ENCODE data around the gene DENND1A.
A peak's percentile ranks its signal among the peaks of the same experiment; 100 is the strongest.

The DENND1A gene

DNA sequence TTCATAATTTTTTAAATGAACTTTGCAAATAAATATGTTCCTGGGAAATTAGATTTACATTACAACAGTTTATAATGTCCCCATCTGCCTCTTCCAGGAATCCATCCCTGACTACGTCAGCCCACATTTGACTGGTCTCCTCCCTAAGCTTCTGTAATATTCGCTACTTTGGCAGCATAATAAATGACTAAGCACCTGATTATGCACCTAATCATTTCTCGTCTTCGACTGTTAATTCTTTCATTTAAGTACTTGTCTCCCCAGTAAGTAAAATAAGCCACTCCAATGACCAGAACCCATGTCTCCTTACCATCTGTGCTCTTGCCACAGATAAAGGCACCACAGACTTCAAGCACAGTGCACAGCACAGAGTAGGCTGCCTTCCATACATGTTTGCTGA is 122.7 kb downstream of the DENND1A start:
- DNase-seq, result no peak

DNA sequence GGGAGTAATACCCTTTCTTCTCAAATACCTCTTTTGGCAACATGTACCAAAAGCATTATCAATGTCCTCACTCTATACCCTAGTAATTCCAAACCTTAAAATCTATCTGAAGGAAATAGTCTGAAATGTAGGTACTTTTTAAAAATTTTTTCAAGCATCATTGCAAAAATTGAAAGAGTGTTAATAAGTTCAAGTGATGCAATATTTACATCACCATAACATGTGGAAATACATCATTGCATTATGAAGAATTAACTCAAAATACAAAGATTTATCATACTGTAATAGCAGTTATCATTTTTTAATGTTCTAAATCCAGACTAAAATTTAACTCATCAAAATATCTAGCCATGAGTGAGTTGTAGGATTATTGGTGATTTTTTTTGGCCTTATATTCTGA is 123.1 kb downstream of the DENND1A start:
- no peak for DNase-seq

DNA sequence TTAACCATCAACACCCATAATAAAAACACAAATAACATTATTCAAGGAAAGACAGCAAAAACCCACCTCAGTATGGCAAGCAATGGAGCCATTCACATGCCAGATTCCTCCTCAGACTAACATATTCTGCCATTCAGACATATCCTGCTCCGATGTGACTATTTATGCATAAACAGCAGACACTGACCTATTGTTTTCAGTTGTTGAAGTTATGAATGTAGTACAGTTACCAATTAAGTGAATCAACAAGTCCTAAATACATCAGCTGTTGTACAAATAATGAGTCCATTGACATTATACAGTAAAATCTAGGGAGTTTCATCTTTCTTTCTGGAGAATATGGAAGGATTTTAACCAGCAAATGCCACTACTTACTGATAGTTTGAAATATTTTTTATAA is 131.7 kb downstream of the DENND1A start:
- no peak for DNase-seq

DNA sequence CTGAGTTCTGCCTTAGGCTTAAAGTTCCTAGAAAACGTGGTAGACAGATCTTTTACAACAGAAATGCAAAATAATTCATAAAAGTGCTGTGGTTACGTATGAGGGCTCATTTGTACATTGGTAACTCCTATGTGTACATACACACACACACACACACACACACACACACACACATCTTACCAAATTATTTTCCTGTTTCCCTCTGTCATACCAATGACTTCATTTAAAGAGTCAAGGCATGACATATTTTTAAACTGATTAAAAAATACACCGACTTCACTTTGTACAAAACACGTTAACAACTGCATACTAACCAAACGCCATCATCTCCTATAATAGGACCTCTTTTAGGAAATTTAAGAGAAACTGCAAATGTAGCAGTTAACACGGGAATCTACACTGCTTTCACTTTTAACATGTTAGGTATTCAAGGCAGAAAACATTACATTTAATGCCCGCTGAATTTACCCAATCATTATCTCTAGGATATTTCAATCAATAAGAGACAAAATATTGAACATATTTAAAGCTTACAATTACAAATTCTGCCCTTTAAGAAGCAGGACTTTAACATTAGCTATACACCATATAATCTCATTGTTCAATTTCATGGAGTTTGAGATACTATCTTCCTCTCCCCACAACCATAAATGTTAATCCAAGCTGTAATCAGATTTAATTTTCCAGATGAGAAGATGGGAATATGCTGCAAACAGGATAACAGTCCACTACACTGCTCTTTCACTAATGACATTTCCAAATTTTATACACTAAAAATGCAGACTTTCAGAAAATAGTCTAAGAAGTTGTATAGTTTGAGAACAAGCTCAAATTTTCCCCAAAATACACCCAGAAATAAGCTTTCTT is 133.1 kb downstream of the DENND1A start:
- no peak for DNase-seq

- DNase-seq, result no peak
Measured at GRCh38 chr9:123796094-123796493, 133.8 kb downstream of the DENND1A start.

GRCh38 chr9:123795336-123795735 is 134.6 kb downstream of the DENND1A start:
- DNase-seq, result no peak

- no peak for DNase-seq
Measured at GRCh38 chr9:123792501-123792900, 137.4 kb downstream of the DENND1A start.

DNA sequence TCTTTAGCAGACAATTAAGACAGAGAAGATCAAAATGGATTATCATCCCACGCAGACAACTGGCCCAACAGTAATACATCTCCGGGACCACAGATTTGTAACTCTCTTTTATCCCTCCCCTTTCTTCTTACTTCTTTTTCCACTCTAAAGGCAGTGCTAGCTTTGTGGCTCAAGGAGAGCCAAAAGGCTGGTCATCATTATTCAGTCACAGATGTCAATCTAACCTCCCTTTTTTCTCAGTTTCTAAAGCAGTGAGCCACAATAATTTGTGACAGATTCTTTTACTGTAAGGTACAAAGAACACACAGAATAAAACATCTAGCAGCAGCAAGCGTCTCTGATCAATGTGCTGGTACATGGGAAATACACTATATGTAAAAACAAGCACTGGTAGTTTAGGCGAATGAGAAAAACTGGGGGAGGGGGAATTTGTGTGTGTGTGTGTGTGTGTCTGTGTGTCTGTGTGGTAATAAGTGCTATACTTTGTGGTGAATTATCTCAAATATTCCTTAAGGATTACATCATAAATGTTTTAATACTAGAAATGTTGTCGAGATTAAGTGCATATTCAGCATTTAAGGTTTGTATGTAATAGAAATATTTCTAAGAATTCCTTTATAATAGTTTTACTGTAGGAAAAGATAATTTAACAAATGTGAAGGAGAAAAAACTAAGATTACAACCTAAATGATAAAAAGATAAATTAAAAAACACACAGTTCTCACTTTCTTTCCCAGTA is 140.2 kb downstream of the DENND1A start:
- DNase-seq, result no peak

GRCh38 chr9:123787416-123787815 is 142.5 kb downstream of the DENND1A start:
- no peak for DNase-seq

- DNase-seq, result peak; percentile 91
Measured at GRCh38 chr9:123784518-123784917, 145.4 kb downstream of the DENND1A start.

- DNase-seq, result no peak
Measured at GRCh38 chr9:123778232-123778902, 151.6 kb downstream of the DENND1A start.

DNA sequence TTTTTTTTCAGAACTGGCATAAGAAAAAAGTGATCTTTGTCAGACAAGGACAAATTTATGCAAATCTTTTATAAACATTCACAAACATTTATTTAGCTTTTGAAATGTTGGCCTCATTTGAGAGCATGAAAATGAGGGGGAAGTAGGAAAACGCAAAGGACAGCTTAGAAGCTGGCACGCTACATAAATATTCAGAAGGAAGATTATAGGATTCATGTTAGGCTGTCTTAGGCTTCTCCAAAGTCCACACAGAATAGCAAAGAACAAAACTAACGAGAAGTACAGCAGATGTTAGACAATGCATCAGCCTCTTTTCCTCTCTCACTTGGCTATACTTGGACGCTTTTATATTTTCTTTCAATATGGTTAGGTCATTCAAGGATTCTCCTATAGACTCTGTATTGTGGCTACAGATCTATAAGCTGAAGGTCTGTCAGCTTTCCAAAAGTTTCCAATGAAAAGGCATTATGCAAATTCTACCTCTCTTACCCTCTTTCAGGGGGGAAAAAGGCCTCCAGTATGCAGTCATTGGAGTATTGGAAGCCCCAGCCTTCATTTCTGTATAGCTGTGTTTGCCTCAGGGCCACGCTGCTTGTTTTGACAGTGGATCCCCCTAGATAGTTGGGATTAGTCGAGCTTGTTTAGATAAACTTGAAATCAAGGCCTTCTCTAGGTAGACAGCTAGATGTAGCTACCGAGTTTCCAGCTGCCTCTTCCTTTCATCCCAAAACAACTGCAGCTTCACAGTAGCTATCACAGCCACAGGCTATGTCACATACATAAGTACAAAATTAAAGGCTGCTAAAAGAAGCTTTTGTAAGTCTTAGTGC is 153.0 kb downstream of the DENND1A start:
- no peak for DNase-seq

DNA sequence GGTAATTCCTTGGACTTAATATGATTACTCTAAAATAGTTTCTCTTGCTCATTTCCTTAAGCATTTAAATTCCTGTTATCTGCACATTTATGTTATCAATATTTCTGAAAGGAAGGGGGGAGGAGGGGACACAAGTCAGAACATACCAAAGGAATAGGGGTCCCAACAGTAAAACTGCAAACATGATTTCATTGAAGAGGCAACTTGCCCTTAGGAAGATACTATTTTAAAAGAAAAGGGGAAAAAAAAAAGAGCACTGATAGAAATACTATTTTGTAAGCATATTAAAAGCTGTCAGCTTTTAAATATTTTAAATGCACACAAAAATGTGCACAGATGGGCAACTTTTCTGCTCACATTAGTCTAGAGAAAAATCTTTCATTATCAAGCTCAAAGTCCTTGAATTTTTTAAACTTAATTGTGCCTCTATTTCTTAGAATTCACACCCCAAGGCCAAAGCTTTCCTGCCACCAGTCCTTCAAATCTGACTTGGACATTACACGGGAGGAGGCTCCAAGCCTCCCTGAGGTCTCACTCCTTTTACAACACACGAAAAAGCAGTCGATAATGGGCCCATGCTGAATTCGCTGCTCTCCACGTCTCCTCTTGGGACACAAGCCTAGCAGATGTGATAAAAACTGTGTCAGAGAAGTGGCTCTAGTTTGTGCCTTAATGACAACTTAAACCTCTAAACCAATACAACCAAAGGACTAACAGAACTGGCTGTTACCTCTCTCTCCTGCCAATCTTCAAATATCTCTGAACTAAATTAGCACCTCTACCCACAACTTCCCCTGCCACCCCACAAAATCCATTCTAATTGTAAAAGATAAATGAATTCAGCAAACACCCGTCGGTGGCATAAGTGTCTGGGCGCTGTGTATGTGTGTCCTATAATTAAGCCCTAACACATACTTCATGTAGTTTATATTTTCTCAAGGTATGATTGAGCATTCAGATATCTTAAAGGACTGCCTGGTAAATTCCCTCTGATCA is 154.3 kb downstream of the DENND1A start:
- no peak for DNase-seq

DNA sequence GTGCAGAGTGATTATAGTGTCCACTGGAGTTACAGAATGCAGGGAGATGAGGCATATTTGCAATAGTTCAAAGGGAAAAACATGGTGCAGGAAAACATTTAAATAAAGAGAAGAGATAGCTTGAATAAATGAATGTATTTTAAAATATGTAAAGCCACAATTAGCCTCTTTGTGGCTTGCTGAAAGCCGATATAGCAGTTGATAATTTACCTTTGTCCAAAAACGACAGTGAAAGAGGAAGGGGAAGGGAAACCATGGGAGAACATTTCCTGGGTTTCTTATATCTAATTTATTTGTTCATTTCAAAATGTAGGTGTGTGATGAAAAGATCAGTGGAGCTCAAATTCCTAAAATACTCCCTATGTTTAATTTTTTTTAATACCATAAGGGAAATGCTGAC is 156.1 kb downstream of the DENND1A start:
- no peak for DNase-seq

DNA sequence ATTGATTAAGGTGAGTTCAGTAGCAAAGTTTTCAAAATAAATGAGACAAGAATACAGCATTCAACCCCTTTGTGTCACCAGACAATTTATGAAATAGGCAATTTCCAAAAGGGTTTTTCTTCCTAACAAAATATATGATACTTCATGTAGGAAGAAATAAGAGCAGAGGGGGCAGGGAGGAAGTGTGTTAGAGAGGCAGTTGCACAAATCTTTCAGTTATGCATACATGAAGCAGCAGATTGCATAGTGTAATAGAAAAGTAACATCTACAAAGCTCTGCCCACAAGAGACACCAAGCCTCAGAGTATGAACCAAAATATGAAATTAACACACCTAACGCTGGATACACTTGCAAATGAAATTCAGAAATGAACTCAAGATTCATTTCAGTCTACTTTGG is 157.0 kb downstream of the DENND1A start:
- no peak for DNase-seq

DNA sequence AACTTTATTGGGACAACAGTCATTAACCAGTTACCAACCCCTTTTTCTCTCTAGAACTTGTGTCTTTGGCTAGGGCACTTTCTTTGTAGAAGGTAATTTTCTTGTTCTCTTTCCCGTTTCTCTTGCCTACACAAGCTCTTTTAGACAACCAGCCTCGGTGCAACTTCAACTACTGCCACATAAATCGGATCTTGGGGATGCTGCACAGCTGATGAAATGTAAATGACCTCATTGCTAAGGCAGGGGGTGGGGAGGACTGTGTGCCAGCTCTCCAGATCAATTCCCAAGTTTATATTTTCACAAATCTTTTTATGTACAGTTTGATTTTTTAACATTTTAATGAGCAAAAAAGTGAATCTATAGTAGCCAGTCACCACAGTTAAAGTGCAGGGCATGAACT is 157.6 kb downstream of the DENND1A start:
- DNase-seq, result no peak

- DNase-seq, result no peak
Measured at GRCh38 chr9:123771690-123772089, 158.2 kb downstream of the DENND1A start.

DNA sequence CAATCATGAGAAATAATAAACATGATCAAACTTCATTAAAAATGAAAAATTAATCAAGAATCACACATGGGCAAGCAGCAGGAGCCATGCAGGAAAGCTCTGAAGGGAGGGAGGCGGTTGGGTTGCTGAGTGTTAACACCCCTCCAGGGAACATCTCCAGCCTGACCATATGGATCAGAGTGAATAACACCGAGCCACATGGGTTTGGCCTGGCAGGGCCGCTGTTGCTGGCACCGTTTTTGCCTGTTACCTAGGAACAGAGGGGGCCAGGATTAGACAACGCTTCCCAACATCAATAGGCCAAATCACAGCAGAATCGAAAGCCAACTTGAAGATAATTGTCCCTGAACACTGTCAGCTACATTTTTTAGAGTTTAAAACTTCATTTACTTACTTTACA is 160.2 kb downstream of the DENND1A start:
- DNase-seq, result no peak

GRCh38 chr9:123763910-123764588 is 165.9 kb downstream of the DENND1A start:
- DNase-seq, result peak; percentile 87

DNA sequence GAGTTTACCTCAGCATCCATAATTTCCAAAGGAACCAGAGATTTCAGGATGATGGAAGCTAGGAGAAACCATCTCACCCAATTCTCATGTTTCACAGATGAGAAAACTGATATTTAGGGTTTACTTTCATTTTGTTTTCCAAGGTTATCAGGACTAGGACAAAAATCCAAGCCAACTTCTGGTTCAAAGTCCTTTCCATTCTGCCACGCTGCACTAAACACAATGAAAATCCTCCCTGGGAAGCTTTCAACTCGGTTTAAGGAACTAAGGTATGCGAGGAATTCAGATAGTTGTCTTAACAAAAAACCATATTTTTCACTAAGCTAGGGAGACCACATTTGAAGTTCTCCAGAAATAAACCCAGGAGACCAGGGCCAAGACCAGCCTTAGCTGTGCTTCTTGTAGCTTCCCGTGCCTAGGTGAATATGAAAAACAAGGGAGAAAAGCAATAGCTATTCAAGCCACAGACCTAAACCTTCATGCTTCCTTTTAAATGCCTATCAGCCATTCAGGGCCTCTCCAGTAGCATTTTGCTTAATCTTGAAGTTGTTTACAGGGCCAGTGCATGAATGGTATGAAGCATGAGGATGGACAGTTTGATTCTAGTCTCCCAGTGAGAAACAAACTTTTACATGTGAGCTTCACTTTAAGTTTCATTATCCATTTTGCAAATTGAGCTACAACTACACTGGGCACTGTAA is 167.9 kb downstream of the DENND1A start:
- DNase-seq, result no peak

Data from HCEC 1CT (cell line).